ENCODE measurements around the gene EXOC2.

The EXOC2 gene

GRCh38 chr6:499617-500016 lies 193.3 kb downstream of the EXOC2 start:
- no peak for DNase-seq (ENCODE audit: low read depth, low spot score)

- no peak for DNase-seq (ENCODE audit: low read depth, low spot score)
Measured at GRCh38 chr6:498795-499231, 194.1 kb downstream of the EXOC2 start.

GRCh38 chr6:497258-497657 lies 195.7 kb downstream of the EXOC2 start:
- DNase-seq (ENCODE audit: low read depth, low spot score), result no peak

GRCh38 chr6:496649-497048 lies 196.3 kb downstream of the EXOC2 start:
- no peak for DNase-seq (ENCODE audit: low read depth, low spot score)

GRCh38 chr6:494394-494793 lies 198.5 kb downstream of the EXOC2 start:
- no peak for DNase-seq (ENCODE audit: low read depth, low spot score)

- no peak for DNase-seq (ENCODE audit: low read depth, low spot score)
Measured at GRCh38 chr6:493840-494239, 199.1 kb downstream of the EXOC2 start.

- no peak for DNase-seq (ENCODE audit: low read depth, low spot score)
Measured at GRCh38 chr6:492816-493414, 200.0 kb downstream of the EXOC2 start.

- DNase-seq (ENCODE audit: low read depth, low spot score), result no peak
Measured at GRCh38 chr6:492178-492577, 200.8 kb downstream of the EXOC2 start.

GRCh38 chr6:491233-491632 lies 201.7 kb downstream of the EXOC2 start:
- no peak for DNase-seq (ENCODE audit: low read depth, low spot score)

- DNase-seq (ENCODE audit: low read depth, low spot score), result no peak
Measured at GRCh38 chr6:490251-491037, 202.5 kb downstream of the EXOC2 start.

- DNase-seq (ENCODE audit: low read depth, low spot score), result no peak
Measured at GRCh38 chr6:489762-490161, 203.2 kb downstream of the EXOC2 start.

- DNase-seq (ENCODE audit: low read depth, low spot score), result no peak
Measured at GRCh38 chr6:489001-489400, 203.9 kb downstream of the EXOC2 start.

GRCh38 chr6:487956-488355 lies 205.0 kb downstream of the EXOC2 start:
- DNase-seq (ENCODE audit: low read depth, low spot score), result no peak

GRCh38 chr6:485655-486170 lies 207.2 kb downstream of the EXOC2 start:
- no peak for DNase-seq (ENCODE audit: low read depth, low spot score)

GRCh38 chr6:484746-485145 lies 208.2 kb downstream of the EXOC2 start:
- DNase-seq (ENCODE audit: low read depth, low spot score), result no peak

- no peak for DNase-seq (ENCODE audit: low read depth, low spot score)
Measured at GRCh38 chr6:484086-484745, 208.7 kb downstream of the EXOC2 start.

GRCh38 chr6:475314-475713 lies 217.6 kb downstream of the EXOC2 start:
- DNase-seq (ENCODE audit: low read depth, low spot score), result no peak

- peak; percentile 64 for DNase-seq (ENCODE audit: low read depth, low spot score)
Measured at GRCh38 chr6:474453-475185, 218.3 kb downstream of the EXOC2 start.

- no peak for DNase-seq (ENCODE audit: low read depth, low spot score)
Measured at GRCh38 chr6:473768-474452, 219.0 kb downstream of the EXOC2 start.

- no peak for DNase-seq (ENCODE audit: low read depth, low spot score)
Measured at GRCh38 chr6:473356-473755, 219.6 kb downstream of the EXOC2 start.

GRCh38 chr6:470901-471448 lies 222.0 kb downstream of the EXOC2 start:
- DNase-seq (ENCODE audit: low read depth, low spot score), result no peak
